22Rv1 (cell line): Measurements from ENCODE around the gene PLCB3.

Experiments
- CTCF ChIP-seq: fragments of 450-650 bp; IDR thresholded peaks from 2 replicates; pipeline ENCODE4 v1.5.1; 2017; ENCODE audit warnings: mild to moderate bottlenecking
- ZFX ChIP-seq: fragments of 450-650 bp; IDR thresholded peaks from 2 replicates; pipeline ENCODE4 v1.6.1; 2017; ENCODE audit warnings: antibody characterized with exemption, borderline replicate concordance

DNA sequence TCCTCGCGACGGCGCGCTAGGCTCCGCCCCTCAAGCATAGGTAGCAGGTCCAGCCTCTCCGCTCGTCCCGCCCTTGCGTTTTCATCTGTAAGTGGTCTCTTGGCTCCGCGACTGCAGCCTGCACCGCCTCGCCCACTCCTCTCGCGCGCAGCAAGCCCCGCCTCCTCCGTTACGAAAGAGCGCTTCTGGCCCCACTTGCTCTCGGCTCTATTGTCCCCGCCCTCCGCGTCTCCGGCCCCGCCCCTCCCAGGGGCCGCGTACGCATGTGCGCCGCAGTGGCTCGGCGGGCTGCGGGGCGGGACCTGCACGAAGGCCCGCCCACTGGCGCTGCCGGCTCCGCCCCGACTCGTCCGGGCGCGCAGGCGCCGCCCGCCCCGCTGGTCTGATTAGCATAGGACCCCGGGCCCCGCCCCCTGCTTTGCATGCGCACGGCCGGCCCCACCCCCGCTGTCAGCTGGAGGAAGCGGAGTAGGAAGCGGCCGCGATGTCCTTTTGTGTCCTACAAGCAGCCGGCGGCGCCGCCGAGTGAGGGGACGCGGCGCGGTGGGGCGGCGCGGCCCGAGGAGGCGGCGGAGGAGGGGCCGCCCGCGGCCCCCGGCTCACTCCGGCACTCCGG lies 53.9 kb downstream of the PLCB3 start, which contains the start of gene ESRRA:
- no peak for TF ChIP-seq CTCF
- TF ChIP-seq ZFX: no peak
